HG02973 (cell line): ENCODE results near the gene ANAPC2.

ENCODE experiments used
- ATAC-seq: cut with Tn5 transposase; IDR thresholded peaks from one replicate; pipeline ENCODE4 v1.9.1; 2021; ENCODE audit warnings: moderate library complexity; ENCODE audit not compliant: unreplicated experiment

ANAPC2 gene

DNA sequence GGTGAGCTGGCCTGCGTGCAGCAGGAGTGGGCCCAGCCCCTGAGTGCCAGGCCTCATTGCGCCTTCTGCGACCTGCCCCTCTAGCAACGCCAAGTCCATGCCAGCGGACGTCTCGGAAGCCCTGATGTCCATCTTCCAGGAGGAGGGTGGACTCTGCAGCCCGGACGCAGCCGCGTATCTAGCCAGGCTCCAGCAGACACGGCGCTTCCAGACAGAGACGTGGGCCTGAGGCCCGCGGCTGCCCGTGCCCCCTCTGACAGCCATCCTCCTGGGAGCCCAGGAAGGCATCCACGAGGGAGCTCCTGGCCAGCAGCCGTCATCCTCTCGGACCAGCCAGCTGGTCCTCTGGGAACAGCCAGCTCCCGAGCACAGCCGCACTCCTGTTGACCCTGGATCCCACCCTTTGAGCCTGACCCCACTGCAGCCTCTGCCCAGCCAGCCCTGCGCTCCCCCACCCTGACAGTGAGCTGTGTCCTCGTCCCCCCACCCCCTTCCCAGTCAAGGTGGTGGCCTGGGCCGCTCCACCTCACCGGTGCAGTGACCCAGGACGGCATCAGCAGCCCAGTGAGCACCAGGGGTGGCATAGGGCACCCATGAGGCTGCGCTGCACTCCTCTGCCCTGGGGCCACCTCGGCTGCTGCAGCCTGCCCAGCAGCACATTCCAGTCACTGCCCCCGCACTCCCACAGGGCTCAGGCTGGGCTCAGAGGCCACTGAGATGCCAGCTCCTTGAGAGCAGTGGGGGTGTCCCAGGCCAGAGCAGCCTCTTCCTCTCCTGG, 28.0 kb upstream of the ANAPC2 start:
- ATAC-seq, result no peak

DNA sequence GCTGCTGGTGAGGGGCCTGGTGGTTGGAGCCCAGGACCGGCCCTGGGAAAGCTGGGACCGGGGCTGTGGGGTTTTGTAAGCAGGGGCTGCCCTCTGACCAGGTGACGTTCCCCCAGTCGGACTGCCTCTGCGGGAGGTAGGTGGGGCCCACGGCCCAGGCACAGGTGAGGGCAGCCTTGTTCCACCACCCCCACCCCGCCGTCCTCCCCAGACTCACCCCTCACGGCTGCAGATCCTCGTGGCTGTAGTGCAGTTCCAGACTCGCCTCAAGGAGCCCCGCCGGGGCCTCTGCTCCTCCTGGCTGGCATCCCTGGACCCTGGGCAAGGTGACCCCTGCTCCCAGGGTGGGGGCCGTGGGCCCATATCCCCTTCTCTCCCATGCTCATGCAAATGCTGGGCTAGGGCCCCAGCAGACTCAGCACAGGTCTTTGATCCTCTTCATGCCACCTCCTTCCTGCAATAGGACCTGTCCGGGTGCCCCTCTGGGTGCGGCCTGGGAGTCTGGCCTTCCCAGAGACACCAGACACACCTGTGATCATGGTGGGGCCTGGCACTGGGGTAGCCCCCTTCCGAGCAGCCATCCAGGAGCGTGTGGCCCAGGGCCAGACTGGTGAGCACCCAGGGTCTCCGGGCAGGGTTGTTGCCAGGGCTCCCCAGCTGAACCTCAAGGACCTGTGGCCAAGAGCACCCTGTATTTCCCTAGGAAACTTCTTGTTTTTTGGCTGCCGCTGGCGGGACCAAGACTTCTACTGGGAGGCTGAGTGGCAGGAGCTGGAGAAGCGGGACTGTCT, 27.0 kb upstream of the ANAPC2 start:
- ATAC-seq, result no peak

DNA sequence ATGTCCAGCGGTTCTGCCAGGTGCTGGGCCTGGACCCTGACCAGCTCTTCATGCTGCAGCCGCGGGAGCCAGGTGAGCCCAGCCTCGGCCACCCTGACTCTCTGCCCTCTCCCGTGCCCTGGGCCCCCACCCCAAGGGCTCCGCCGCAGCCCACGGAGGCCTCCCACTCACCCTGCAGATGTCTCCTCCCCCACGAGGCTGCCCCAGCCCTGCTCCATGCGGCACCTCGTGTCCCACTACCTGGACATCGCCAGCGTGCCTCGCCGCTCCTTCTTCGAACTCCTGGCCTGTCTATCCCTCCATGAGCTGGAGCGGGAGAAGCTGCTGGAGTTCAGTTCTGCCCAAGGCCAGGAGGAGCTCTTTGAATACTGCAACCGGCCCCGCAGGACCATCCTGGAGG, 26.3 kb upstream of the ANAPC2 start:
- no peak for ATAC-seq

DNA sequence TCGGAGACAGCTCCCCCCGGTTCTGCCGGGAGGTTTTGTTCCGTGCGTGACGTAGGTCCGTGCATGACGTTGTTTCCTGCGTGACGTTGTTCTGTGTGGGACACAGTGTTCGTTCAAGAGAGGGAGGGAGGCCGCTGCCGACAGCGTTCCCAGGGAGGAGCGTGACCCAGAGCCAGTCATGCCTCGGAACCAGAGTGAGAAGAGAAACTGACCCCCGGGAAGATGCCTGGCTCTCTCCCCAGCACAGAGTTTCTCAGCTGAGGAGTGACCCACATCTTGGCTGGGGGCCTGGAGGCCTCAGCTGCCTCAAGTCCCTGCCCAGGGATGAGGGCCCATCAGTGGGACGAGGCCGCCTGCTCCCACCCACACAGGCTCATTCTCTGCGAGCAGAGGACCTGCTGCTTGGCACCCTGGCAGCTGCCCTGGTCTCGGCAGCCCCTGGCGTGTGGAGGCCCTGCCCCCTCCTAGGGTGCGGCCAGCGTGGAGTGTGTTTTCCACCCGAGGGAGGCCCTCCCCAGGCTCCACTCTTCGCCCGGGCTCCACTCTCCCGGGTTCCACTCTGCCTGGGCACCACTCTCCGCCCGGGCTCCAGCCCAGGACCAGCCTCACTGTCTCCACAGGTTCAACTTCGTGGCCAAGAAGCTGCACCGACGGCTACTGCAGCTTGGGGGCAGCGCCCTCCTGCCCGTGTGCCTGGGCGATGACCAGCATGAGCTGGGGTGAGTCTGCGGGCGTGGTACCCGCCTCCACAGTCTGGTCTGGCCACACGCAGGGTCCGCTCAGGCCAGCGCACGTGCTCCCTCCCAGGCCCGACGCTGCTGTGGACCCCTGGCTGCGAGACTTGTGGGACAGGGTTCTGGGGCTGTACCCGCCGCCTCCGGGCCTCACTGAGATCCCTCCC, 25.1 kb upstream of the ANAPC2 start:
- no peak for ATAC-seq

DNA sequence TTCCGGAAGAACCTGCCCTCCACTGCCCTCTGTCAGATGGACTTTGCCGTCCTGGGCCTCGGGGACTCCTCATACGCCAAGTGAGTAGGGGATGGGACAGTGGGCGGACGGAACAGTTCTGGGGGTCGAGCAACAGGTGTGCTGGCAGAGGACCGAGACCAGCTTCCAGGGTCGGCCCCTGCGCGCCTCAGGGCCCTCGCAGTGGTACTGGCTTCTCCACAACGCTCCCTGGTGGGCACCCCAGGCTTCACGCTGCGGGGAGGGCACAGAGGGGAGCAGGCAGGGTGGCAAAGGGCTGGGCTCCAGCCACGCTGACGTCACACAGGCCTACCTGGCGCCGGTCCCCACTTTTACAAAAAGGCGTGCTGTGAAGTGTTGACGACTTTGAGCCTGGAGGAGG, 24.2 kb upstream of the ANAPC2 start:
- ATAC-seq, result no peak

DNA sequence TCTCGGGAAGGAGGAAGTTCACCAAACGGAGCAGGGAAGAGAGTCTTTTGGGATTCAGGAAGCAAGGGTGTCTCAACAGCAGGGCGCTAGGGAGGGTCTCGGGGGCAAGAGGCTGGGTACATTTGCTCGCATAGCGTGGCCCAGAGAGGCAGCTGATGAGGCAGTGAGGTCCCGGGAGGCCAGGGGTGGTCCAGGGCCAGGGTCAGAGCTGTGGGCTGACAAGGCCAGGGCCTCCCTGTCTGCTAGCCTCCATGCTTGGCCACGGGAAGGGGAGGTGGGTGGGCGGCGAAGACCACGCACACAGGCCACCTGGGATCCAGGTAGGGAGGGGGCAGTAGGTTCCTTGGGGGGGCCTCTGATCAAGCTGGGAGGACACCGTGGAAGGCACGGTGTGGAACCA, 23.2 kb upstream of the ANAPC2 start:
- no peak for ATAC-seq

DNA sequence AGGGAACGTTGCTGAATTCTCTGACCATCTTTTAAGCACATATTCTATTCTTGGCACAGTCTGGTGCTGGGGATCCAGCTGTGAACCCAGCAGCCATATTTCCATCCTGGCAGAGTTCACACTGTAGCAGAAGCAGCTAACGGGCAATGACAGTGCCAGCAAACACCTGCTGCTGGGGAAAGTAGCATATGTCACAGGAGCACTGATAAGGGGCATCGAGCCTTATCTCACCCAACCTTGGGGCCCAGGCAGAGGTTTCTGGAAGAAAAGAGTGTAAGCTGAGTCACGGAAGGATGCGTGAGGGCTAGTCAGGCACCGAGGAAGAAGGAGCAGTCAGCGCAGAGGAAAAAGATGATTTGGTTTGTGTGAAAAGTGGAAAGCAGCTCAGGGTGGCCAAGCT, 18.2 kb upstream of the ANAPC2 start:
- no peak for ATAC-seq

DNA sequence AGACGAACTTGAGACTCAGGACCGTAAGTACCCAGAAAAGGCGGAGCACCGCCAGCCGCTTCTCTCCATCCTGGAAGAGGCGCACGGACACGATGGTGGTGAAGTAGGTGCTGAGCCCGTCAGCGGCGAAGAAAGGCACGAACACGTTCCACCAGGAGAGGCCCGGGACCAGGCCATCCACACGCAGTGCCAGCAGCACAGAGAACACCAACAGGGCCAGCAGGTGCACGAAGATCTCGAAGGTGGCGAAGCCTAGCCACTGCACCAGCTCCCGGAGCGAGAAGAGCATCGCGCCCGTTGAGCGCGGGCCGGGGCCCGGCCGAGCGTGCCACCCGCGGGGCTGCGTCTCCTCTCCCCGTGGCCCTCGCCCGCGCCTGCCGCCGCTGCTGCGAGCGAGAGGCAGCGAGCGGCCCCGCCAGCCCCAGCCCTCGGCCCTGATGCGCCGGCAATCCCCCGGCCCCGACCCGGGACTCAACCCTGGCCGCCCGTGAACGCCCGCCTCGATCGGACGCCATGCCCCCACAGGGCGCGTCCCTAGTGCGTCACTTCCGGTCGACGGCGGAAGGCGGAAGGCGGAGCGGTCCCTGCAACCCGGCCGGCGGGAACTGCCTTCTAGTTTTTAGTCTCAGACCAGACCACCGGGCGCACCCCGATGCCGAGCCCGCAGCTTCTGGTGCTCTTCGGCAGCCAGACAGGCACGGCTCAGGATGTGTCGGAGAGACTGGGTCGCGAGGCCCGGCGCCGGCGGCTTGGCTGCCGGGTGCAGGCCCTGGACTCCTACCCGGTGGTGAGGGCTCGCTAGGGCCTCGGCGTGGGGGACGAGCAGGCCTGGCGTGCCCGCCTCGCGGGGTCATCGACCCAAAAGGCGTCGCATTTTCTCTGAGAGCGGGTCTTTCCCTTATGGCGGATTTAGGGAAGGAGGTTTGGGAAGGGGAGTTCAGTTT, 17.0 kb upstream of the ANAPC2 start, which contains the start of the genes NDOR1 and TMEM203:
NDOR1 (plus strand) TSS at position 575 of the 944 bp plus-strand sequence; CDS start at position 653, 78 bp downstream.
TMEM203 (minus strand) TSS at position 523 of the 944 bp plus-strand sequence; CDS start at position 289, 234 bp downstream.
- peak; percentile 39 for ATAC-seq

DNA sequence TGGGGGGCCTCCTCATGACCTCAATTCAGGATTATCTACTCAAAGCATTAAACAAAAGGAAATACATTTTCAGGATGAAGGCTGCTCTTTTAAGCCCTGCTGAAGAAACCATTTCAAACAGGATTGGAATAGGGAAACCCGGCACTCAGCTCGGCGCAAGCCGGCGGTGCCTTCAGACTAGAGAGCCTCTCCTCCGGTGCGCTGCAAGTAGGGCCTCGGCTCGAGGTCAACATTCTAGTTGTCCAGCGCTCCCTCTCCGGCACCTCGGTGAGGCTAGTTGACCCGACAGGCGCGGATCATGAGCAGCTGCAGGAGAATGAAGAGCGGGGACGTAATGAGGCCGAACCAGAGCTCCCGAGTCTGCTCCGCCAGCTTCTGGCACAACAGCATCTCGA, 16.4 kb upstream of the ANAPC2 start:
- ATAC-seq, result no peak

DNA sequence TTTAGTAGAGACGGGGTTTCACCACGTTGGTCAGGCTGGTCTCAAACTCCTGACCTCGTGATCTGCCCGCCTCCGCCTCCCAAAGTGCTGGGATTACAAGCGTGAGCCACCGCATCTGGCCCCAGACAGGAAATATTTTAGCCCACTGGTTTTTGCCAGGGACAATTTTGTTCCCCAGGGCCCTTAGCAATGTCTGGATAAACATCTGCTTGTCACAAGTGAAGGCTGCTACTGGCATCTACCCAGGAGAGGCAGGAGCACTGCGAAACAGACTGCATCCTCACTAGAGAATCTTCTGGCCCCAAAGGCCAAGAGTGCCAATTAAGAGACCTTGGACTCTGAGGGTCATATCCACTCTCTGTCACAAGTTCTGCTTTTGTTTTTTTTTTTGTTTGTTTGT, 14.6 kb upstream of the ANAPC2 start:
- ATAC-seq, result no peak

DNA sequence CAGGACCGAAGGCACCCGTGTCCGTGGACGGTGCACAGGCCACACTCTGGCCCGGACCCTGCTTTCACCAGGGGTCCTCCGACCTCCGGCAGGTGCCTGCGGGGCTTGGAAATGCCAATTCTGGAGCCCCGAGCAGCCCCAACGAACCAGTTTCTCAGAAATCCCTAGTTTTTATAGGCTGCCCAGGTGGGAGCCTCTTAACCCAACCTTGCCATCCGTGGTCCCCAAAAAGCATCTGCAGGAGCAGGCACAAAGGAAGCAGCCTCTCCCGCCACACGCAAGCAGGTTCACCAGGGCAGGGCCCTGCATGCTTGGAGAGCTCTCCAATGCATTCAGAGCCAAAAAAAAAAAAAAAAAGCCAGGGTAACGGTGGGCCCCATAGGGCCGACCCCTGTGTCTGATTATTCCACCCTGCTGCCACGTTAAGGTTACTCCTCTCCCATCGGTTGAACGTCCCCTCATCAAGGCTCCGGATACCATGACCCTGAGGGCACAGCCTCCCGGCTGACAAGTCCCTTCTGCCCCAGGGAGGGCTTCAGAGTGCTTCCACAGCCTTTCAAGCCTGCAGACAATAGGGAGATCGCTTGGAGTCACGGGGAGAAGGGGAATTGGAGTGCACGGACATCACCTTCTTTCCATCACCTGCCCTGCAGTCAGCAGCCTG, 13.0 kb upstream of the ANAPC2 start:
- no peak for ATAC-seq

DNA sequence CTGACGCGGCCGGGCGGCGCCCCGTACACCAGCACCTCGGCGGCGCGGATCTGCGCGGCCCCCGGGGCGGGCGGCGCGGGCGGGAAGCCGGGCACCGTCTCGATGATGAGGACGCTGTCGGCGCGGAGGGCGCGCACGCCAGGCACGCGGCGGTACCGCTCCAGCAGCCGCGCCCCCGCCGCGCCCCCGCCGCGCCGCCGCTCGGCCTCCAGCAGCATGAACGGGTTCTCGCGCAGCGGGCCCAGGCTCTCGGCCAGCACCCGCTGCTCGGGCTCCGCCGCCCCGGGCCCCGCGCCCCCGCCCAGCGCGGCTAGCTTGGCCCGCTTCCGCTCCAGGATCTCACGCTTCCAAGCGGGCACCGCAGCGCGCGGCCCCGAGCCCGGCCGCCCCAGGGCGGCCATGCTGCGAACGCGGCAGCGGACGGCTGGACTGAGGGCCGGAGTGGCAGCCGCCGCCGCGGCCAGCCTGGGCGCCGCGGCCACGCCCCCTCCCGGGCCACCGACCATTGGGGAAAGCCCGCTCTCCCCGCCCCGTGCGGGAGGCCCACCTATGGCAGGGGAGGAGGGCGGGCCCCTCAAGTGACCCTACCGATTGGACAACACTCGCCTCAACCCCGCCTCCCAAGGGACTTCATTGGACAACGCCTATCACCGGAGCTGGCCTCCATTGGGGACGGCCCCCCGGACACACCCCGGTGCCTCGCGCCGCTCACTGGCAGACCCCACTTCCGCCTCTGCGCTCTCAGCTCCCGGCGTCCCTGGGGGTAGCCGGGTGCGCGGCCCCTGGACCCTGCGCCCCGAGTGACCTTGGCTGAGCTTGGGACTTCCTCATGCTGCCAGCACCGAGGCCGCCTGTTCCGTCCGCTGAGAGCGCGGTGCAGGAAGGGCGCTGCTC, 12.2 kb upstream of the ANAPC2 start, which contains the start of gene TPRN:
TPRN (minus strand) TSS at position 431 of the 894 bp plus-strand sequence; CDS start at position 401, 30 bp downstream.
- peak; percentile 79 for ATAC-seq

DNA sequence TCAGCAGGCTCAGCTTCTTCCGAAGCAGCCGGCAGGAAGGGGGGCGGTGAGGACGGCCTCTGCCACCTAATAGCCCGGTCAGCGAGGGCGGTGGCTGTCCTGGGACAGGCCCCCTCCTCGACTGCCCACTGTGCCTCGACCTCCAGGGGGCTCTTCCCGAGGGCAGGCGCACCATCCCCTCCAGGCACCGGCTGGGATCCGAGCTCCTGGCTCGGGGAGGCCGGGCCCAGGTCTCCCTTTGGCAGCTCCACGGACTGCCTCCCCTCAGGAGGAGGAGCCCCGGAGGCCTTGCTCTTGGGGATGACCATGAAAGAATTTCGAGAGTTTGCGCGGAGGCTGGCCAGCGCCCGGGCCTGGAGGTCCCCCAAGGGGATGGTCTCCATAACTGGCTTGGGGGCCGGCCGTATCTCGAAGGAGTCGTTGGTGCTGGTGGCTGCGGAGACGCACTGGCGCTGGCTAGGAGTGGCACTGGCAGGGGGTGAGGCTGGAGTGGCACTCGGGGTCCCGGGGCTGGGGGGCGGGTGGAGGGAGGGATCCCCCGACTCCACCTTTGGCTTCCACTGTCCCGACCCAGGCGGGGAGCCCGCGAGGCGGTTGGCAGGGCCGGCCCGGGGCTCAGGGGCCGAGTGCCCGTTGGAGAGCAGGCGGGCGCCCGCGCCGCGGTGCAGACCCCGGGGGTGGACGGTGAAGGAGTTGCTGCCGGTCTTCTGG, 11.2 kb upstream of the ANAPC2 start:
- no peak for ATAC-seq

DNA sequence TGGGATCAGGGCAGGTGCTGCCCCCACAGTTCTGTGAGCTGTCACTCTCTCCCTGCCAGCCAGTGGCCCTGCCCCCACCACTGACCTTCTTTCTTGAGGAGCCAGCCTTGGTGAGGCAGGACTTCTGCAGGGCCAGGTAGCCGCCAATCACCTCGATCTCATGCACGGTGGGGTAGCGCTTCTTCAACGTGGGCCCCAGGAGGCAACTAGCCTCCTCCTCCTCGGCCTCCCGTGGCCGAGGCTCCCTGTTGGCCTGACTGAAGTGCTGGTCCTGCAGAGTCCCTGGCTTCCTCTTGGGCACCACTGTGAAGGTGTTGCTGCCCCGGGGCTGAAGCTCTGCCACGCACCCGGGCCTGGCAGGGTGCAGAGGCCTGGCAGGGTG, 10.5 kb upstream of the ANAPC2 start:
- no peak for ATAC-seq

DNA sequence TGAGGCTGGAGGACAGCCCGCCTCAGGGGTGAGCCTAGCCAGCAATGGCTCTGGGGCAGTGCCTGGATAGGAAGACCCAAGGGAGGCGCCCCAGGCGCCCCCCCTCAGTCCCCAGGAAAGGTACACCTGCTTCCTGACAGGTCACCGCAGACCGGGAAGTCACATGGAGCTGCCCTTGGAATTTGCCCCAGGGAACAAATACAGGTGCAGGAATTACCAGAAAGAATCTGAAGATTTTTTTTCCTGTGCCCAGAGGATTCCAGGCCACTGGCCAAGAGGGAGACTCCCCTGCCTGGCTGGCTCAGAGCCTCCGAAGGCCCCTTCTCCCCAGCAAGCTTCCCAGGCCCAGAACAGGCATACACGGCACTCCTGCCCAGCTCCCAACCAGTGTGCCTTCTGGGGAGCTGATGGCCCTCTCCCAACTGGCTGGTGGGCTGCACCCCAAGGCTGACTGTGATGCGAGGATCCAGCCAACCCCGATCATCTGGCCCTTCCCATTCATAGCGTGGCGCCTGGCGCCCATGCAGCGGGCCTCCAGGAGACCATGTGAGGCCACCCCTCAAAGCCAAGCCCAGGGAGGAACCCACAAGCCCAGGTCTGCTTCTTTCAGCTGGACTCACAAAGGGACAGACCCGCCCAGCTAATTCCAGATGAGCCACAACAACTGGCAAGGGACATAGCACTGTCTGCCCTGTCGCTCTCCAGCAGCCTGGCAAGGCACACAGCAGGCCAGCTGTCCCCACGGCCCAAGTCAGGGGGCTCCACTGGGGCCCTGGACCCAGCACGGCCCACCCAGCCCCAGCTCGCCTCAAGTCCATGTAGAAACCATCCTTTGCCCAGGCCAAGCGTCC, 9.9 kb upstream of the ANAPC2 start:
- no peak for ATAC-seq

DNA sequence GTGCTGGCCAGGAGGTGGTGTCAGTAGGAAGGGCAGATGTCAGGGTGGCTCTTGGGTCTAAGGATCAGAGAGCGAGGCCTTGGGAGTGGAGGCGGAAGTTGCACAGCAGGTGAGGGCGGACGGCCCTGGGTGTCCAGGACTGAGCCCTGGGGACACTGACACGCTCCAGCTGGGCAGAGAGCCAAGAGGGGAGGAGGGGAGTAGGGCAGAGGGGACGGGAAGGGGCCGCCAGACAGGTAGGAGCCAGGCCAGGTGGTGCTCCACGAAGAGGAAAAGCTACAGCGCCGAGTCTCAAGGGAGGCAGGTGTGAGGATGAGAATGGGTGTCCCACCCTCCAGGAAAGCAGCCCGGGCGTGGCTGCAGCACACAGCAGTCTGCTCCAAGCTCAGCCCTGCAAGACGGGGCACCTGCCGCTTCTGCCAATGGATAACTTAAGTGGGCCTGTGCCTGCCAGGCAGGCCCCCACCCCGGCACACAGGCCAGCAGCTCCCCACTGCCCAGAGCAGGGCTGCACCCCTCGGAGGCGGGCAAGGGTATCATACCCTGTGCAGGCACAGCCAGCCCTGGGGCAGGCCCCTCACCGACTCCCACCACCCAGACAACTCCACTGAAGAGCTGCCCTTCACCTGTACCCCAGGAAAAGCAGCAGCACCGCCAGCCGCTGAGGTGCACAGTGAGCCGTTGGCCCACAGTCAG, 7.3 kb upstream of the ANAPC2 start:
- no peak for ATAC-seq
